Mucosa of rectum (tissue), 2 donors: ENCODE measurements around the gene C18orf32.

ENCODE experiments used
- H3K27ac ChIP-seq, 2 donors: one replicate each; pipeline ENCODE4 v1.7.0; 2013; ENCODE audit warnings: inconsistent platforms in 2 of 2, low read depth in 2 of 2, low read length in 2 of 2
- H3K27me3 ChIP-seq, 2 donors: one replicate each; pipeline ENCODE4 v1.7.0; 2013; ENCODE audit warnings: low read length in 2 of 2; ENCODE audit not compliant: control insufficient read depth in 2 of 2, insufficient read depth in 2 of 2
- H3K36me3 ChIP-seq, 2 donors: one replicate each; pipeline ENCODE4 v1.7.0; 2013; ENCODE audit warnings: low read length in 2 of 2; ENCODE audit not compliant: control insufficient read depth in 2 of 2, insufficient read depth in 2 of 2
- H3K4me1 ChIP-seq, 2 donors: one replicate each; pipeline ENCODE4 v1.7.0; 2013; ENCODE audit warnings: low read length in 2 of 2, mild to moderate bottlenecking in 1 of 2; ENCODE audit not compliant: control insufficient read depth in 2 of 2, insufficient read depth in 2 of 2
- H3K4me3 ChIP-seq, 2 donors: one replicate each; pipeline ENCODE4 v1.7.0; 2013; ENCODE audit warnings: low read length in 2 of 2
- H3K9ac ChIP-seq, 2 donors: one replicate each; pipeline ENCODE4 v1.7.0; 2013; ENCODE audit warnings: low read length in 2 of 2, low read depth in 1 of 2, mild to moderate bottlenecking in 1 of 2
- H3K9me3 ChIP-seq, 2 donors: one replicate each; pipeline ENCODE4 v1.7.0; 2013; ENCODE audit warnings: low read length in 2 of 2; ENCODE audit not compliant: control insufficient read depth in 2 of 2
- donor health status: healthy.
- donor health status: Normal muscosa, but diverticular disease.

The C18orf32 gene

DNA sequence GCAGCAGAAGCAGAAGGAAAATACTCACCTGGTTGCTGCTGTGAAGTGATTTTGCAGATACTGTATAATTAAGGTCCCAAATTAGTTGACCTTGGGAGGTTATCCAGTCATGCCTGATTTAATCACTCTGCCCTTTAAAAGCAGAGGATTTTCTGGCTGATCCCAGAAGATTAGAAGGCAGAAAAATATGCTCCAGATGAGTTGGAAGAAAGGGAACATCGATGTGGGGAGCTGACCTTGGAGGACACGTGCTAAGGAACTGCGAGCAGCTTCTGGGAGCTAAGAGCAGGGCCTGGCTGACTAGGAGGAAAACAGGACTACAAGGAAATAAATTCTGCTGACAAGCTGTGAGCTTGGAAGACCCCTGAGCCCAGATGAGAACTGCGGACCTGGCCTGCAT lies 13.3 kb downstream of the C18orf32 start:
- no peaks in the 10 kb centered on the region for H3K4me1 ChIP-seq
- no peaks in the 10 kb centered on the region for H3K9me3 ChIP-seq
- no peaks in the 10 kb centered on the region for H3K36me3 ChIP-seq
- H3K4me3 ChIP-seq = no peak overlapping the region
- H3K27ac ChIP-seq = no peak overlapping the region
- H3K9ac ChIP-seq = no peak overlapping the region
- no peaks in the 10 kb centered on the region for H3K27me3 ChIP-seq

GRCh38 chr18:49472459-49472858 lies 14.6 kb downstream of the C18orf32 start:
- H3K9me3 ChIP-seq = no peaks in the 10 kb centered on the region
- H3K27me3 ChIP-seq = no peaks in the 10 kb centered on the region
- H3K4me3 ChIP-seq = no peak overlapping the region
- H3K9ac ChIP-seq = no peak overlapping the region
- no peak overlapping the region for H3K27ac ChIP-seq
- H3K36me3 ChIP-seq = no peaks in the 10 kb centered on the region
- H3K4me1 ChIP-seq = no peaks in the 10 kb centered on the region

- no peak overlapping the region for H3K27ac ChIP-seq
- H3K36me3 ChIP-seq = no peaks in the 10 kb centered on the region
- no peak overlapping the region for H3K9ac ChIP-seq
- no peaks in the 10 kb centered on the region for H3K9me3 ChIP-seq
- peaks cover 0 to 5% of the 10 kb centered on the region in 2 donors for H3K4me1 ChIP-seq
- H3K27me3 ChIP-seq = no peaks in the 10 kb centered on the region
- no peak overlapping the region for H3K4me3 ChIP-seq
Observed at GRCh38 chr18:49471532-49471931, 15.5 kb downstream of the C18orf32 start.

GRCh38 chr18:49467599-49467998 lies 19.4 kb downstream of the C18orf32 start:
- Histone ChIP-seq H3K27ac (no peak overlapping the region), H3K9me3 (no peaks in the 10 kb centered on the region), H3K4me1 (peaks cover 0 to 5% of the 10 kb centered on the region in 2 donors), H3K36me3 (no peaks in the 10 kb centered on the region), H3K4me3 (no peak overlapping the region), H3K9ac (no peak overlapping the region), H3K27me3 (no peaks in the 10 kb centered on the region)

DNA sequence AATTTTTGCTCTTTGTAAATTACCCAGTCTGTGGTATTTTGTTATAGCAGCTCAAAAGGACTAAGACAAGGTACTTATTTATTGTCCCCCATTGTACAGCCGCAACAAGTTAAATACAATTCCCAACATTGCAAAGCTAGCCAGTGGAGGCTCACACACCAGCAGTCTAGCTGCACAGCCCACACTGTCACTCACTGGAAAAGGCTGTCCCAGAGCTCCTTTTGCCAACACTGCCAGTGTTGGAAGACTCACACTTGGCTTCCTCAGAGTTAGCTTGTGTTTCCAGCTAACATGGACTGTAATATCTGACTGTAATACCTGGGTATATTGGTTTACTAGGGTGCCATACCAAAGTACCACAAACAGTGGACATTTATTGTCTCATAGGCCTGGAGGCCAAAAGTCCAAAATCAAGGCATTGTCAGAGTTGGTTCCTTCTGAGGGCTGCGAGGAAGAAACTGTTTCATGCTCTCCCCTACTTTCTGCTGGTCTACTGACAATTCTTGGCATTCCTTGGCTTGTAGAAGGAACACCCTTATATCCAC lies 19.9 kb downstream of the C18orf32 start:
- Histone ChIP-seq H3K4me3 (no peak overlapping the region), H3K9me3 (no peaks in the 10 kb centered on the region), H3K9ac (no peak overlapping the region), H3K27me3 (no peaks in the 10 kb centered on the region), H3K27ac (no peak overlapping the region), H3K36me3 (no peaks in the 10 kb centered on the region), H3K4me1 (peaks cover 0 to 5% of the 10 kb centered on the region in 2 donors)

DNA sequence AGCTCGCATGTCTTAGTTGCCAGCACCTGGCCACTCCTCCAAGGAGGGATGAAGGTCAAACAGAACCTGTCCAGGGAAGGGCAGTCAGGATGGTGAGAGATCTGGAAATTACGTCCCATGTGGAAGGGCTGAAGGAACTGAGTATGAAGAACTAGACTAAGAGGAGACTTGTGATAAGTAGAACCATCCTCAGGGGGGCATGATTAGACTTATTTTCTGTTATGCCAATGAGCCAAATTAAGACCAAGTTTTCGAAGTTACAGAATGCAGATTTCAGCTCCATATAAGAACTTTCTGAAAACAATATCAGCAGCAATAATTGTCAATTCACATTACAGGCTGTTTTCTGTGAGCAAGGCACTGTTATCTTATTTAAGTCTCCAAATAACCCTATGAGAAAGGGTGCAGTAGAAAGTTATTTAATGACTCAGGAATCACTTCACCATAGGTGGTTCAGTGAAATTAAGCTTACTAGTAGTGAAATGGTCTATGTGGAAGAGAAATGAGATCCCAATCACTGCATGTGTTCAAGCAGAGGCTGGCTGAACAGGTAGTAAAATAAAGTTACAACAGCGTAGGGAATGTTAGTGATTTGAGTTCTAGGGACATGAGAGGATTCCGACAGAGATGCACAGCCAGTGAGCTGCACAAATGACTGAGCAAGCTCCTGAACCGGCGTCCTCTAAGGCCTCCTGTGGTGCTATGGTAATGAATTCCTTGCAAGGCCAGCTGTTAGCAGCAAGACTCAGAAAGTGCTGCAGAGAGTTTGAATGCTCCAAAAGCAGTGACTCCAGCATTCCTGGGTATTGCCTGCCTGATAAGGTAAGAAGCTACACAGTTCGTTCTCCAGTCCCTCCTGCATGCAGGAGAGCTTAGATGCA lies 22.1 kb downstream of the C18orf32 start:
- Histone ChIP-seq H3K27me3 (no peaks in the 10 kb centered on the region), H3K4me3 (no peak overlapping the region), H3K9ac (no peak overlapping the region), H3K36me3 (no peaks in the 10 kb centered on the region), H3K27ac (no peak overlapping the region), H3K9me3 (no peaks in the 10 kb centered on the region), H3K4me1 (peaks cover 0 to 8% of the 10 kb centered on the region in 2 donors)

DNA sequence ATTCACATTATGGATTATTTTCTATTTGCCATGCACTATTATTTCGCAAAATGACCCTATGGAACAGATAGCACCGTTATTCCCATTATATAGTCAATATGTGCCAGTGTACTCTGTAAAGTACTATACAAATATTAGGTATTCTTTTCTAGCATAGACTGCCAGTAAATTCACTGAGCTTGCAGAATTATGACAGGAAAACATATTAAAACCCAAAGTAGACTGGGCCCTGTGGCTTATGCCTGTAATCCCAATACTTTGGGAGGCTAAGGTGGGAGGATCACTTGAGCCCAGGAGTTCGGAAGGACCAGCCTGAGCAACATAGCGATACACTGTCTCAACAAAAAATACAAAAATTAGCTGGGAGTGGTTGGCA lies 25.4 kb downstream of the C18orf32 start:
- Histone ChIP-seq H3K4me3 (no peak overlapping the region), H3K9ac (no peak overlapping the region), H3K4me1 (peaks cover 4 to 11% of the 10 kb centered on the region in 2 donors), H3K27me3 (no peaks in the 10 kb centered on the region), H3K9me3 (no peaks in the 10 kb centered on the region), H3K27ac (no peak overlapping the region), H3K36me3 (peaks cover 0 to 2% of the 10 kb centered on the region in 2 donors)

- peak overlapping the region; percentile 36 to 92 for H3K9ac ChIP-seq
- H3K9me3 ChIP-seq = no peaks in the 10 kb centered on the region
- peak overlapping the region in 1 of 2 donors; percentile 80 for H3K27ac ChIP-seq
- H3K4me3 ChIP-seq = peak overlapping the region; percentile 84 to 94
- H3K27me3 ChIP-seq = no peaks in the 10 kb centered on the region
- peaks cover 0 to 2% of the 10 kb centered on the region in 2 donors for H3K36me3 ChIP-seq
- peaks cover 4 to 11% of the 10 kb centered on the region in 2 donors for H3K4me1 ChIP-seq
Observed at GRCh38 chr18:49460976-49461601, 25.9 kb downstream of the C18orf32 start.

- Histone ChIP-seq H3K4me3 (peak overlapping the region; percentile 84 to 94), H3K27me3 (no peaks in the 10 kb centered on the region), H3K9me3 (no peaks in the 10 kb centered on the region), H3K4me1 (peaks cover 4 to 11% of the 10 kb centered on the region in 2 donors), H3K9ac (peak overlapping the region; percentile 81 to 92), H3K27ac (peak overlapping the region in 1 of 2 donors; percentile 80), H3K36me3 (peaks cover 0 to 2% of the 10 kb centered on the region in 2 donors)
Observed at GRCh38 chr18:49459404-49460171, 27.4 kb downstream of the C18orf32 start.
